ENCODE data around the gene FRYL. TPM values are rescaled to one million over a fixed set of nuclear protein-coding genes. Genes with fewer than 3 reads are reported as not detected.

Gene FRYL
- total and polyA plus RNA-seq, 2 of the 8 experiments (the other 6 are each of a cell fraction or from before 2014, with no cell fraction given), result 8.0 to 36.5 TPM

DNA sequence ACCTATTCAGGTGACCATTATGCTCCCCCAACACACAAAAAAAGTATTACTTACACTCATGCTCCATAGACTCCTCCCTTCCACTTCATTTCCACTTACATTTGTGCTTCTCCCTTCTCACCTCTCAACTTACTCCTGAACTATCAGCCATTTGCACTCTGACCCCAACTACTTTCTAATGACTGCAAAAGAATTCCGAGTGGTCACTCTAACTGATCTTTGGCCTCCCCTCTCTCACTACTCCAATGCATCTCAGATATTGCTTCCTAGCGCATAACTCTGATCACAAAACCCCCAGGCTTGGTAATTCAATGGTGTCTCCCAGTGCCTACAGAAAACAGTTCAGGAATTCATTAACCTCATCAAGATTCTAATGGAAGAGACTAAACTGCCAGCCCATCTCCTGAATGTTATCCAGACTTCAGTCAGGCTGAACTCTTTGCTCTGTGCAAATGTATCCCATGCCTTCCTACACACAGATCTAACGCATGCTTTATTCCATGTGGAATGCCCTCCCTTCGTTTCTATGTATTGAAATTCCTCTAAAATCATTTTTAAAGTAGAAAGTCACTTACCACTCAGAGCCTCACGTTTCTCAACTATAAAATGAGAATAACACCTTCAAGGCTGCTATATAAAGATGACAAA lies 61.1 kb downstream of the FRYL start (continued):
- TF ChIP-seq, protein P1, sequence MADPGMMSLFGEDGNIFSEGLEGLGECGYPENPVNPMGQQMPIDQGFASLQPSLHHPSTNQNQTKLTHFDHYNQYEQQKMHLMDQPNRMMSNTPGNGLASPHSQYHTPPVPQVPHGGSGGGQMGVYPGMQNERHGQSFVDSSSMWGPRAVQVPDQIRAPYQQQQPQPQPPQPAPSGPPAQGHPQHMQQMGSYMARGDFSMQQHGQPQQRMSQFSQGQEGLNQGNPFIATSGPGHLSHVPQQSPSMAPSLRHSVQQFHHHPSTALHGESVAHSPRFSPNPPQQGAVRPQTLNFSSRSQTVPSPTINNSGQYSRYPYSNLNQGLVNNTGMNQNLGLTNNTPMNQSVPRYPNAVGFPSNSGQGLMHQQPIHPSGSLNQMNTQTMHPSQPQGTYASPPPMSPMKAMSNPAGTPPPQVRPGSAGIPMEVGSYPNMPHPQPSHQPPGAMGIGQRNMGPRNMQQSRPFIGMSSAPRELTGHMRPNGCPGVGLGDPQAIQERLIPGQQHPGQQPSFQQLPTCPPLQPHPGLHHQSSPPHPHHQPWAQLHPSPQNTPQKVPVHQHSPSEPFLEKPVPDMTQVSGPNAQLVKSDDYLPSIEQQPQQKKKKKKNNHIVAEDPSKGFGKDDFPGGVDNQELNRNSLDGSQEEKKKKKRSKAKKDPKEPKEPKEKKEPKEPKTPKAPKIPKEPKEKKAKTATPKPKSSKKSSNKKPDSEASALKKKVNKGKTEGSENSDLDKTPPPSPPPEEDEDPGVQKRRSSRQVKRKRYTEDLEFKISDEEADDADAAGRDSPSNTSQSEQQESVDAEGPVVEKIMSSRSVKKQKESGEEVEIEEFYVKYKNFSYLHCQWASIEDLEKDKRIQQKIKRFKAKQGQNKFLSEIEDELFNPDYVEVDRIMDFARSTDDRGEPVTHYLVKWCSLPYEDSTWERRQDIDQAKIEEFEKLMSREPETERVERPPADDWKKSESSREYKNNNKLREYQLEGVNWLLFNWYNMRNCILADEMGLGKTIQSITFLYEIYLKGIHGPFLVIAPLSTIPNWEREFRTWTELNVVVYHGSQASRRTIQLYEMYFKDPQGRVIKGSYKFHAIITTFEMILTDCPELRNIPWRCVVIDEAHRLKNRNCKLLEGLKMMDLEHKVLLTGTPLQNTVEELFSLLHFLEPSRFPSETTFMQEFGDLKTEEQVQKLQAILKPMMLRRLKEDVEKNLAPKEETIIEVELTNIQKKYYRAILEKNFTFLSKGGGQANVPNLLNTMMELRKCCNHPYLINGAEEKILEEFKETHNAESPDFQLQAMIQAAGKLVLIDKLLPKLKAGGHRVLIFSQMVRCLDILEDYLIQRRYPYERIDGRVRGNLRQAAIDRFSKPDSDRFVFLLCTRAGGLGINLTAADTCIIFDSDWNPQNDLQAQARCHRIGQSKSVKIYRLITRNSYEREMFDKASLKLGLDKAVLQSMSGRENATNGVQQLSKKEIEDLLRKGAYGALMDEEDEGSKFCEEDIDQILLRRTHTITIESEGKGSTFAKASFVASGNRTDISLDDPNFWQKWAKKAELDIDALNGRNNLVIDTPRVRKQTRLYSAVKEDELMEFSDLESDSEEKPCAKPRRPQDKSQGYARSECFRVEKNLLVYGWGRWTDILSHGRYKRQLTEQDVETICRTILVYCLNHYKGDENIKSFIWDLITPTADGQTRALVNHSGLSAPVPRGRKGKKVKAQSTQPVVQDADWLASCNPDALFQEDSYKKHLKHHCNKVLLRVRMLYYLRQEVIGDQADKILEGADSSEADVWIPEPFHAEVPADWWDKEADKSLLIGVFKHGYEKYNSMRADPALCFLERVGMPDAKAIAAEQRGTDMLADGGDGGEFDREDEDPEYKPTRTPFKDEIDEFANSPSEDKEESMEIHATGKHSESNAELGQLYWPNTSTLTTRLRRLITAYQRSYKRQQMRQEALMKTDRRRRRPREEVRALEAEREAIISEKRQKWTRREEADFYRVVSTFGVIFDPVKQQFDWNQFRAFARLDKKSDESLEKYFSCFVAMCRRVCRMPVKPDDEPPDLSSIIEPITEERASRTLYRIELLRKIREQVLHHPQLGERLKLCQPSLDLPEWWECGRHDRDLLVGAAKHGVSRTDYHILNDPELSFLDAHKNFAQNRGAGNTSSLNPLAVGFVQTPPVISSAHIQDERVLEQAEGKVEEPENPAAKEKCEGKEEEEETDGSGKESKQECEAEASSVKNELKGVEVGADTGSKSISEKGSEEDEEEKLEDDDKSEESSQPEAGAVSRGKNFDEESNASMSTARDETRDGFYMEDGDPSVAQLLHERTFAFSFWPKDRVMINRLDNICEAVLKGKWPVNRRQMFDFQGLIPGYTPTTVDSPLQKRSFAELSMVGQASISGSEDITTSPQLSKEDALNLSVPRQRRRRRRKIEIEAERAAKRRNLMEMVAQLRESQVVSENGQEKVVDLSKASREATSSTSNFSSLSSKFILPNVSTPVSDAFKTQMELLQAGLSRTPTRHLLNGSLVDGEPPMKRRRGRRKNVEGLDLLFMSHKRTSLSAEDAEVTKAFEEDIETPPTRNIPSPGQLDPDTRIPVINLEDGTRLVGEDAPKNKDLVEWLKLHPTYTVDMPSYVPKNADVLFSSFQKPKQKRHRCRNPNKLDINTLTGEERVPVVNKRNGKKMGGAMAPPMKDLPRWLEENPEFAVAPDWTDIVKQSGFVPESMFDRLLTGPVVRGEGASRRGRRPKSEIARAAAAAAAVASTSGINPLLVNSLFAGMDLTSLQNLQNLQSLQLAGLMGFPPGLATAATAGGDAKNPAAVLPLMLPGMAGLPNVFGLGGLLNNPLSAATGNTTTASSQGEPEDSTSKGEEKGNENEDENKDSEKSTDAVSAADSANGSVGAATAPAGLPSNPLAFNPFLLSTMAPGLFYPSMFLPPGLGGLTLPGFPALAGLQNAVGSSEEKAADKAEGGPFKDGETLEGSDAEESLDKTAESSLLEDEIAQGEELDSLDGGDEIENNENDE (IDR thresholded peaks at IDR 0.05; ENCODE audit: insufficient replicate concordance, low read length), result no peak
- TF ChIP-seq ASH2L (IDR thresholded peaks at IDR 0.05; ENCODE audit: low read length) (no peak), SRF (IDR thresholded peaks at IDR 0.05; ENCODE audit: low read depth, low read length) (no peak), FOSL1 (IDR thresholded peaks at IDR 0.05; ENCODE audit: insufficient read depth, low read depth, low read length) (no peak), GABPA (IDR thresholded peaks at IDR 0.05; ENCODE audit: borderline replicate concordance, insufficient read depth, low read length) (no peak), CBX5 (IDR thresholded peaks at IDR 0.05; ENCODE audit: low read depth, low read length) (no peak), TEAD4 (IDR thresholded peaks at IDR 0.05; ENCODE audit: low read depth, low read length) (no peak), MAFK (IDR thresholded peaks at IDR 0.05; ENCODE audit: low read depth, low read length) (no peak), BRCA1 (IDR thresholded peaks at IDR 0.05; ENCODE audit: low read depth, low read length) (no peak), RXRA (IDR thresholded peaks at IDR 0.05; ENCODE audit: insufficient read depth, low read depth, low read length) (no peak), RAD21 (IDR thresholded peaks at IDR 0.05 in 1 of 2, conservative IDR thresholded peaks at IDR 0.05 in 1 of 2; ENCODE audit: low read depth in 2 of 2, low read length in 2 of 2) (no peak)

Data from H1 (cell line).